ENCODE data around the gene CASP14.
"Not testable (repeated sequence)": the region's sequence is repeated elsewhere in the genome, so short reads cannot be mapped to it uniquely, and the experiment has no call there.

Gene CASP14, protein sequence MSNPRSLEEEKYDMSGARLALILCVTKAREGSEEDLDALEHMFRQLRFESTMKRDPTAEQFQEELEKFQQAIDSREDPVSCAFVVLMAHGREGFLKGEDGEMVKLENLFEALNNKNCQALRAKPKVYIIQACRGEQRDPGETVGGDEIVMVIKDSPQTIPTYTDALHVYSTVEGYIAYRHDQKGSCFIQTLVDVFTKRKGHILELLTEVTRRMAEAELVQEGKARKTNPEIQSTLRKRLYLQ

GRCh38 chr19:15048885-15049541, at the start of gene CASP14:
CASP14 (plus strand) TSS chr19:15049480; CDS start chr19:15052252, 2,772 bp downstream.
- no peak for DNase-seq

DNA sequence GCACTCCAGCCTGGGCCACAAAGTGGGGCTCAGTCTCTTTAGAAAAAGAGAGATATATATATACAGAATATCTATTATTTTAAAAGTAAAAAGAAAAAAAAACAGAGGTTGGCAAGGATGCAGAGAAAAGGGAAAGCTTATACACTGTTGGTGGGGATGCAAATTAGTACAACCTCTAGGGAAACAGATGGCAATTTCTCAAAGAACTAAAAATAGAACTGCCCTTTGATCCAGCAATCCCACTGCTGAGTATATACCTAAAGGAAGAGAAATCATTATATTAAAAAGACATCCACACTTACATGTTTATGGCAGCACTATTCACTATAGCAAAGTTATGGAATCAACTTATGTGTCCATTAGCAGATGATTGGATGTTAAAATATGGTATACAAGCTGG, 41.0 kb upstream of the CASP14 start:
- no peak for DNase-seq

DNA sequence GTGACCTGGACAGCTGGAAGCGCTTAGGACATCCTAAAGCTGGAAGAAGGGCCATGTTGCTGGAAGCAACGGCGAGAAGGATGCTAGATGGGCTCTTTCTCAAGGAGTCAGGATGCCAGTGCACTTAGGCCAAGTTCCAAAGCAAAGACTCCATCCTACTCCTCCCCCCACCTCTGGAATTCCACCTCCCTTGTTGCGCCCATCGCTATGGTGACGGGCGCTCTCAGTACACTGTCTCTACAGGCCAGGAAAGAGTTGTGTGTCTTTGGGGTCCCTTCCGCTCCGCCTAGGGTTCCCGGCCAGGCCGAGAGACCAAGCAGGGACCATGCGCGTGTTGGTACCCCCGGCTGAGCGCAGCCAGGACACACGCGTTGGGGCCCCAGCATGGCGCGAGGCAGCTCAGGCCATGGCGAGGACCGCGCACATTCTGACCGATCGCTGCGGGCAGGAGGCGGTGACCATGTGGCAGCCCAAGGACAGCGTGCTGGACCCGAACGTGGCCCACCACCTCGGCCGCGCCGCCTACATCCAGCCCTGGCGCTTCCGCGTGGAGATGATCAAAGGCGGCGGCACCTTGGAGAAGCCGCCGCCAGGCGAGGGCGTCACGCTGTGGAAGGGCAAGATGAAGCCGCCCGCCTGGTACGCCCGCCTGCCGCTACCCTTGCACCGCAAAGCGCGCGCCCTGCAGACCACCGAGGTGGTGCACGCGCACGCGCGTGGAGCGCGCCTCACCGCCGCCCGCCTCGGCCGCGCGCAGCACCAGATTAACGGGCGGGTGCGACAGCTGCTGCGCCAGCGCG, 38.6 kb upstream of the CASP14 start:
- no peak for DNase-seq

- no peak for DNase-seq
These were observed 34.7 kb upstream of the CASP14 start for GRCh38 chr19:15014579-15014978.

DNA sequence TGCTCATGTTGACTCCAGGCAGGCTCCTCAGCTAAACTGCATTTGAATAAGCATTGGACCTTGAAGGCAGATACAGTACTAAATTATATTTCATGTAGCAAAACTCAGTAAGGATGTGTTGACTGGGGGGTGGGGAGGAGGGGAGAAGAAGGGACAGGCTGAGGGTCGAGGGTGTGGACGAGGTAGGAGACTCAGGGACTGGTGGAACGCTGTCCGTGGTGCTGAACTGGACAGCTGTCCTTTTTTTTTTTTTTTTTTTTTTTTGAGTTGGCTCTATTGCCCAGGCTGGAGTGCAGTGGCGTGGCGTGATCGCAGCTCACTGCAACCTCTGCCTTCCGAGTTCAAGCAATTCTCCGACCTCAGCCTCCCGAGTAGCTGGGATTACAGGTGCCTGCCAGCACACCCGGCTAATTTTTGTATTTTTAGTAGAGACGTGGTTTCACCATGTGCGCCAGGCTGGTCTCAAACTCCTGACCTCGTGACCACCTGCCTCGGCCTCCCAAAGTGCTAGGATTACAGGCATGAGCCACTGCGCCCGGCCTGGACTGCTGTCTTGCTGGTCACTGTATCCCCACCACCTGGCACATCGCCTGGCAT, 33.2 kb upstream of the CASP14 start:
- DNase-seq: no peak

GRCh38 chr19:15018836-15019235, 30.4 kb upstream of the CASP14 start:
- not testable (repeated sequence) for DNase-seq

- DNase-seq: no peak
These were observed 27.8 kb upstream of the CASP14 start for GRCh38 chr19:15021286-15022007.

- no peak for DNase-seq
These were observed 26.5 kb upstream of the CASP14 start for GRCh38 chr19:15022752-15023151.

GRCh38 chr19:15025217-15025616, 24.1 kb upstream of the CASP14 start:
- no peak for DNase-seq

DNA sequence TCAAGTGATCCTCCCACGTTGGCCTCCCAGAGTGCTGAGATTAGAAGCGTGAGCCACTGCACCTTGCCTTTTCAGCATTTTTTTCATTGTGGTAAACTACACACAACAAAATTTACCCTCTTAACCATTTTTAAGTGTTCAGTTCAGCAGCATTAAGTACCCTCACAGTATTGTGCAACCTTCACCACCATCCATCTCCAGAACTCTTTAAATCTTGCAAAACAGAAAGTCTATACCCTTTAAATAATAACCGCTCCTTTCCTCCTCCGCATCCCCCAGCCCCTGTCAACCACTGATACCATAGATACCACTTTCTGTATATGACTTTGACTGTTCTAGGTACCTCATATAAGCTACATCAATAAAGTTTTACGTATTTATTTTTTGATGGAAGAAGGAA, 20.8 kb upstream of the CASP14 start:
- DNase-seq: no peak

- DNase-seq: no peak
These were observed 17.6 kb upstream of the CASP14 start for GRCh38 chr19:15031675-15032074.

GRCh38 chr19:15035795-15036311, 13.4 kb upstream of the CASP14 start:
- DNase-seq: no peak

DNA sequence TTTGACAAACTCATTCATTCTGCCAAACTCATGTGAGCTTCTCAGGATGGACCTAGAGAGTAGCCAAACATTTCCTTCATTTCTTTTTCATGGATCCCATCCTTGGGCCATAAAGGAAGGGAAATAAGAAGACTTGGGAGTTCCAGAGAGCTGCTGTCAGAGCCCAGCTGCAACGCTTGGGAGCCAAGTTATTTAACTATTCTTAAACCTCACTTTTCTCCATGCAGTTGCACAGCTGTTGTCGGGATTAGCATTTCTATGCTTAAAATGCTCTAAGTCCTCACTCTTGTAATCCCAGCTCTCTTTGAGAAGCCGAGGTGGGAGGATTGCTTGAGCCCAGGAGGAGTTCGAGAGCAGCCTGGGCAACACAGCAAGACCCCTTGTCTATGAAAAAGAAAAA, 11.7 kb upstream of the CASP14 start:
- DNase-seq: no peak

DNA sequence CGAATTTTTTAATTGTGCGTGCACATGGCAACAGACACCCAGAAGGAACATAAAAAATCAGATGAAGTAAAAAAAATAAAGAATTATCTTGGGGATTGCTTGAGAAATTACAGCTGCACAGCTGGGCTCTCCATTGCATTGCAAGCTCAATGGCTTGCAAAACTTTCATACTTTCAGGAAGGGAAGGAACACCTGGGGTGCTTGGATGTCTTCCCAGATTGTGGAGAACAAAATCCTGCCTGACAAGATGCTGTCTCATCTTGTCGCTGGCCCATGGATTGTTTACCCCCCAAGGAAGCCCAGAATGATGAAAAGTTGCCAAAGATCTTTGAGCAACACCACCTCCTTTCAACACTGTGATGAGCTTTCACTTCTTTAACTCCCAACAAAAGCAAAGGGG, 11.0 kb upstream of the CASP14 start:
- DNase-seq: no peak

- DNase-seq: no peak
These were observed 7.3 kb upstream of the CASP14 start for GRCh38 chr19:15042003-15042402.

DNA sequence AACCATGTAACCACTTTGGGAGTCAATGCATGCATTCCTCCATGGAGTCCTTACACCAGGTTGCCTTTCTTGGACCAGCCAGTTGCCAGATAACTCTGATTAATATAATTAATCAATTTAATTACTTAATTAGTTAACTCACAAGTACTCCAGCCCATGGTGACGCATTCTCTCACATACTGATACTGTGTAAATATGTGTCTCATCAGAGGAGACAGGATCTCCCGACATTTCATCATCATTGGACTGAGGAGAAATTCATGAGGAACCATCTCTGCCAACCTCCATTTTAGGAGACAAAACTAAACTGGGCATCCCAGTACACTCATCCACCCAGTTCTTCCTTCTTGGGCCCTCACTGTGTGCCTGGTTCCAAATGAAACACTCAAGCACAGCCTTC, 6.5 kb upstream of the CASP14 start:
- DNase-seq: no peak

DNA sequence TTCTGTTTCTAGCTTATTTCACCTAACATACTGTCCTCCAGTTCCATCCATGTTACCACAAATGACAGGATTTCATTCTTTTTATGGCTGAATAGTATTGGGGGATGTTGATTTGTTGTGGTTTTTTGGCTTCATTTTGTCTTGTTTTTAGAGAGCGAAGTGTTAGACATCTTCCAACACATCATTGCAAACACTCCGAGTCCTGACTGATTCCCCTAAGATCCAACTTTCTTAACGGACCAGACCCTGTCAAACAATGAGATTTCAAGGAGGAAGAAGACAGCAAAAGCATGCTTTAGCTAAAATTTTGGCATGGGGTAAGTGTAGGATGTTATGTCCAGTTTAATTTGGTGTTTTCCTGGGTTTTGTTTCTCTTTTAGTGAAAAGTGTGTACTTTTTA, 3.8 kb upstream of the CASP14 start:
- DNase-seq: no peak

GRCh38 chr19:15047680-15048079, 1.6 kb upstream of the CASP14 start:
- no peak for DNase-seq

GRCh38 chr19:15048128-15048527, 1.2 kb upstream of the CASP14 start:
- DNase-seq: no peak

GRCh38 chr19:15050639-15051038, 1.4 kb downstream of the CASP14 start:
- no peak for DNase-seq

- no peak for DNase-seq
These were observed 12.8 kb downstream of the CASP14 start for GRCh38 chr19:15062036-15062435.

DNA sequence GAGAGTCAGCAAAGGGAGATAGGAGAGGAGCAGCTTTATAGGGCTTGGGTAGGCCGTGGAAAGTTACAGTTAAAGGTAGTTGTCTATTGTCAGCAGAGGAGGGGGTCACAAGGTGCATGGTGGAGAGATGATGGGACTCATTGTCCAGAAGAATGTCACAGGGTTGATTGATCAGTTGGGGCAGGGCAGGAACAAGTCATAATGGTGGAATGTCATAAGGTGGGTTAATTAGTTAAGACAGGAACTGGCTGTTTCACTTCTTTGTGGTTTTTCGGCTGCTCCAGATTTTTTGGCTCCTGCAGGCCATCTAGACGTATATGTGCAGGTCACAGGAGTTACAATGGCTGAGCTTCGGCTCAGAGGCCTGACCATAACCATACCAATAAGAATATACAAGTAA, 21.1 kb downstream of the CASP14 start:
- DNase-seq: not testable (repeated sequence)

Measured in stimulated activated naive CD4-positive, alpha-beta T cell treated with Interleukin-2 at 50 U/mL for 16 hours (primary cell).